IMR-90 (cell line): ENCODE results near the gene SCAANT1. TPM values are rescaled to one million over a fixed set of nuclear protein-coding genes. Genes with fewer than 3 reads are reported as not detected.

Source experiments
- ATAC-seq: fragments of 200-7000 bp; cut with Tn5 transposase; 2 replicates; pipeline ENCODE4 v1.9.1; 2020; ENCODE audit warnings: low read depth, mild to moderate bottlenecking, moderate library complexity
- BruUV-seq: library from RNA; stranded (reverse); fragments of 400-500 nt; replicated peaks from 2 replicates; lab custom pipeline; 2021; lab: Mats Ljungman, UMichigan
- CTCF ChIA-PET: fragments of 300-600 bp; formaldehyde crosslinking; extraction: SDS; loops from one replicate; lab custom pipeline; 2021; ENCODE audit warnings: antibody characterized with exemption; lab: Yijun Ruan, JAX
- POLR2A ChIA-PET: fragments of 300-600 bp; sonication (Branson Sonifier 250); formaldehyde crosslinking; loops from one replicate; lab custom pipeline; 2022; ENCODE audit warnings: antibody characterized with exemption; ENCODE audit not compliant: unreplicated experiment; lab: Charles Lee
- DNase-seq: peaks from one replicate; pipeline ENCODE4 v3.0.0; 2013
- H2AFZ ChIP-seq: replicated peaks from 2 replicates; pipeline ENCODE3; 2013; ENCODE audit warnings: low read length, mild to moderate bottlenecking; ENCODE audit not compliant: poor library complexity
- H2AK5ac ChIP-seq: 2 replicates; pipeline ENCODE4 v1.6.1; 2013; ENCODE audit warnings: low read depth, low read length, inconsistent platforms
- H2AK9ac ChIP-seq: replicated peaks from 2 replicates; pipeline ENCODE3; 2013; ENCODE audit warnings: mild to moderate bottlenecking, low read depth, low read length, moderate library complexity; ENCODE audit not compliant: poor library complexity
- H2BK120ac ChIP-seq: 2 replicates; pipeline ENCODE4 v1.6.1; 2013; ENCODE audit warnings: low read depth, low read length, inconsistent platforms
- H2BK15ac ChIP-seq: 3 replicates; pipeline ENCODE4 v1.6.1; 2013; ENCODE audit warnings: low read depth, low read length, inconsistent platforms
- H2BK20ac ChIP-seq: 2 replicates; pipeline ENCODE4 v1.6.1; 2013; ENCODE audit warnings: low read depth, mild to moderate bottlenecking, inconsistent platforms, low read length, moderate library complexity
- H2BK5ac ChIP-seq: 2 replicates; pipeline ENCODE4 v1.6.1; 2013; ENCODE audit warnings: mild to moderate bottlenecking, low read depth, low read length, inconsistent platforms; ENCODE audit not compliant: poor library complexity, severe bottlenecking
- H3K14ac ChIP-seq: replicated peaks from 2 replicates; pipeline ENCODE4 v1.6.1; 2013; ENCODE audit warnings: low read depth, low read length, inconsistent platforms
- H3K18ac ChIP-seq: 2 replicates; pipeline ENCODE4 v1.6.1; 2013; ENCODE audit warnings: low read depth, low read length, control low read depth
- H3K23ac ChIP-seq: 2 replicates; pipeline ENCODE4 v1.6.1; 2013; ENCODE audit warnings: low read depth, low read length, inconsistent platforms
- H3K27ac ChIP-seq: 2 replicates; pipeline ENCODE4 v1.5.1; 2013; ENCODE audit warnings: mild to moderate bottlenecking, control low read depth, low read length; ENCODE audit not compliant: insufficient read depth
- H3K27me3 ChIP-seq: 2 replicates; pipeline ENCODE4 v1.6.1; 2013; ENCODE audit warnings: low read length; ENCODE audit not compliant: control insufficient read depth, insufficient read depth
- H3K36me3 ChIP-seq: 2 replicates; pipeline ENCODE4 v1.6.1; 2013; ENCODE audit warnings: low read length, mixed read lengths; ENCODE audit not compliant: control insufficient read depth, insufficient read depth
- H3K4ac ChIP-seq: 2 replicates; pipeline ENCODE4 v1.6.1; 2013; ENCODE audit warnings: low read depth, low read length, inconsistent platforms
- H3K4me1 ChIP-seq: 2 replicates; pipeline ENCODE4 v1.6.1; 2013; ENCODE audit warnings: low read length, mixed read lengths; ENCODE audit not compliant: control insufficient read depth, insufficient read depth
- H3K4me2 ChIP-seq: 2 replicates; pipeline ENCODE4 v1.6.1; 2013; ENCODE audit warnings: low read depth, mild to moderate bottlenecking, control low read depth, low read length, moderate library complexity
- H3K4me3 ChIP-seq: 2 replicates; pipeline ENCODE4 v1.5.1; 2013; ENCODE audit warnings: low read depth, mild to moderate bottlenecking, control low read depth, low read length, moderate library complexity; ENCODE audit not compliant: insufficient read depth
- H3K56ac ChIP-seq: 2 replicates; pipeline ENCODE4 v1.6.1; 2013; ENCODE audit warnings: low read length, inconsistent platforms; ENCODE audit not compliant: insufficient read depth; ENCODE audit errors: extremely low read depth
- H3K79me1 ChIP-seq, 2 experiments: 2 replicates each; pipeline ENCODE4 v1.6.1; 2013; ENCODE audit warnings: low read length in 2 of 2, inconsistent platforms in 1 of 2, low read depth in 1 of 2
- H3K9ac ChIP-seq: 2 replicates; pipeline ENCODE4 v1.6.1; 2013; ENCODE audit warnings: low read depth, low read length, control low read depth
- H3K9me1 ChIP-seq: 2 replicates; pipeline ENCODE4 v1.6.1; 2013; ENCODE audit warnings: low read length, inconsistent platforms; ENCODE audit not compliant: insufficient read depth
- H3K9me3 ChIP-seq: 2 replicates; pipeline ENCODE4 v1.6.1; 2013; ENCODE audit warnings: low read length; ENCODE audit not compliant: control insufficient read depth, insufficient read depth
- H4K20me1 ChIP-seq: 2 replicates; pipeline ENCODE4 v1.6.1; 2013; ENCODE audit warnings: low read length, inconsistent platforms; ENCODE audit not compliant: insufficient read depth
- H4K5ac ChIP-seq: 2 replicates; pipeline ENCODE4 v1.6.1; 2013; ENCODE audit warnings: mild to moderate bottlenecking, low read depth, low read length, control low read depth
- H4K8ac ChIP-seq, 2 experiments: 2 replicates each; pipeline ENCODE4 v1.6.1; 2013; ENCODE audit warnings: low read depth in 2 of 2, low read length in 2 of 2, control low read depth in 1 of 2, inconsistent platforms in 1 of 2
- H4K91ac ChIP-seq: 2 replicates; pipeline ENCODE4 v1.6.1; 2013; ENCODE audit warnings: low read depth, low read length, inconsistent platforms; ENCODE audit not compliant: insufficient read depth
- CHD1 ChIP-seq: IDR thresholded peaks from 2 replicates; pipeline ENCODE4 v1.6.1; 2012; ENCODE audit warnings: low read depth, low read length, improper control_type of control experiment
- CTCF ChIP-seq: conservative IDR thresholded peaks from 2 replicates; pipeline ENCODE4 v1.5.1; 2012; ENCODE audit warnings: mild to moderate bottlenecking, low read depth, low read length, improper control_type of control experiment
- ELK1 ChIP-seq: fragments of 150-350 bp; IDR thresholded peaks from 2 replicates; pipeline ENCODE4 v1.6.1; 2016; ENCODE audit warnings: low read depth, mild to moderate bottlenecking, low read length, moderate library complexity, borderline replicate concordance
- FOS ChIP-seq: fragments of 150-350 bp; IDR thresholded peaks from 2 replicates; pipeline ENCODE4 v1.6.1; 2016; ENCODE audit warnings: low read depth, low read length
- MAZ ChIP-seq: IDR thresholded peaks from 2 replicates; pipeline ENCODE4 v1.6.1; 2012; ENCODE audit warnings: low read depth, mild to moderate bottlenecking, low read length, improper control_type of control experiment, moderate library complexity, borderline replicate concordance
- POLR2A ChIP-seq: IDR thresholded peaks from 2 replicates; pipeline ENCODE4 v1.6.1; 2012; ENCODE audit warnings: mild to moderate bottlenecking, low read depth, low read length
- RAD21 ChIP-seq: IDR thresholded peaks from 2 replicates; pipeline ENCODE4 v1.6.1; 2012; ENCODE audit warnings: low read length, improper control_type of control experiment
- RCOR1 ChIP-seq: IDR thresholded peaks from 2 replicates; pipeline ENCODE4 v1.6.1; 2012; ENCODE audit warnings: mild to moderate bottlenecking, low read length, improper control_type of control experiment; ENCODE audit not compliant: insufficient replicate concordance
- SMC3 ChIP-seq: fragments of 150-350 bp; IDR thresholded peaks from 2 replicates; pipeline ENCODE4 v1.6.1; 2016; ENCODE audit warnings: low read depth, mild to moderate bottlenecking, antibody characterized with exemption, low read length, moderate library complexity
- USF2 ChIP-seq: fragments of 150-350 bp; IDR thresholded peaks from 2 replicates; pipeline ENCODE4 v1.6.1; 2017; ENCODE audit warnings: mild to moderate bottlenecking, antibody characterized with exemption, low read length, low read depth
- WGBS, 2 experiments: methylation state at CpG; one replicate each; pipeline versions ENCODE4 v1.1.5 to v1.1.7; 2013; ENCODE audit warnings: missing lambda C conversion rate in 2 of 2; ENCODE audit not compliant: insufficient read length in 1 of 2; ENCODE audit errors: extremely low coverage in 2 of 2; 5-methylcytosine and 5-hydroxymethylcytosine counted together
- dilution Hi-C: fragments of 300-500 bp; cut with HindIII; formaldehyde crosslinking; loops from one replicate; pipeline ENCODE4 v1.14.3; 2018; ENCODE audit warnings: low sequenced_read_pairs; ENCODE audit not compliant: unreplicated experiment
- in situ Hi-C: fragments of 300-500 bp; cut with MboI; formaldehyde crosslinking; loops from 3 replicates; pipeline ENCODE4 v1.14.3; 2019; ENCODE audit warnings: low sequenced_read_pairs, inconsistent platforms, mixed read lengths
- intact Hi-C: fragments of 100-400 bp; cut with micrococcal nuclease; formaldehyde crosslinking; loops from 2 replicates; pipeline ENCODE4 v1.10.0; 2022
- polyA plus RNA-seq, 3 experiments: library from polyadenylated mRNA; depleted of rRNA; stranded (reverse); fragments of >200 nt; gene quantifications; 2 replicates each; pipeline ENCODE4 v1.2.3, GENCODE V29; 2012; ENCODE audit warnings: low replicate concordance in 1 of 3
- total RNA-seq: library from RNA; depleted of rRNA; stranded (reverse); fragments of >200 nt; gene quantifications from 2 replicates; pipeline ENCODE4 v1.2.3, GENCODE V29; 2012

SCAANT1 gene
- total and polyA plus RNA-seq, 2 of the 4 experiments (the other 2 are of a cell fraction) = not detected

- no peak for TF ChIP-seq ELK1
Measured at GRCh38 chr3:63900459-63900858, 11.7 kb downstream of the SCAANT1 start (continued).

- no peak overlapping the region for H3K27ac ChIP-seq
- no peak overlapping the region for H2AFZ ChIP-seq
- DNase-seq = no peak
- CTCF ChIA-PET = no interaction called here
- no peak overlapping the region for H2BK15ac ChIP-seq
- no peak overlapping the region for H2AK5ac ChIP-seq
- H3K4ac ChIP-seq = no peak overlapping the region
- dilution Hi-C loops = no loop called here
- no peak overlapping the region for H2AK9ac ChIP-seq
- H4K91ac ChIP-seq = no peak overlapping the region
- no peaks in the 10 kb centered on the region for H3K27me3 ChIP-seq
- POLR2A ChIA-PET = no interaction called here
- BruUV-seq = no TSS peak
- H3K9me1 ChIP-seq = peaks cover 8% of the 10 kb centered on the region; the same call in 1 of the 2 replicates
- H2BK20ac ChIP-seq = no peak overlapping the region
- no peak overlapping the region for H4K5ac ChIP-seq
- no peak overlapping the region for H4K8ac ChIP-seq
- no peak overlapping the region for H3K4me2 ChIP-seq
- peaks cover 3% of the 10 kb centered on the region for H3K4me1 ChIP-seq
- WGBS, 2 experiments = no CpG with 5 or more reads among the region's 5 CpGs
- peaks cover 14% of the 10 kb centered on the region; the same call in 1 of the 2 replicates for H4K20me1 ChIP-seq
- intact Hi-C loops = no loop called here
- no peaks in the 10 kb centered on the region for H3K9me3 ChIP-seq
- no peak overlapping the region for H3K9ac ChIP-seq
- H3K18ac ChIP-seq = no peak overlapping the region
- in situ Hi-C loops = no loop called here
- no peak overlapping the region for H2BK5ac ChIP-seq
- H2BK120ac ChIP-seq = no peak overlapping the region
- H3K4me3 ChIP-seq = no peak overlapping the region
- no peak overlapping the region for H3K14ac ChIP-seq
- TF ChIP-seq FOS (no peak), RAD21 (no peak), USF2 (no peak), CTCF (no peak), POLR2A (no peak), RCOR1 (no peak), MAZ (no peak), SMC3 (no peak), CHD1 (no peak)
- no peak overlapping the region for H3K56ac ChIP-seq
- H3K23ac ChIP-seq = no peak overlapping the region
- H3K36me3 ChIP-seq = peaks cover 14% of the 10 kb centered on the region
- H3K79me1 ChIP-seq = peaks cover 21 to 52% of the 10 kb centered on the region in 2 experiments
- ATAC-seq = no peak
Measured at GRCh38 chr3:63900010-63900409, 12.2 kb downstream of the SCAANT1 start.
